Inflammatory macrophage (primary cell): ENCODE measurements around the gene RAPGEF6.

ENCODE experiments used
- DNase-seq, 2 donors: peaks; one replicate each; pipeline ENCODE4 v3.0.0-alpha.2; 2020 to 2022

RAPGEF6 gene

GRCh38 chr5:131608597-131608996 is 26.4 kb downstream of the RAPGEF6 start:
- no peak for DNase-seq

- no peak for DNase-seq
Observed at GRCh38 chr5:131607903-131608540, 27.0 kb downstream of the RAPGEF6 start.

- DNase-seq, result no peak
Observed at GRCh38 chr5:131607418-131607817, 27.6 kb downstream of the RAPGEF6 start.

- no peak for DNase-seq
Observed at GRCh38 chr5:131605086-131605485, 29.9 kb downstream of the RAPGEF6 start.

GRCh38 chr5:131595088-131596033 is 39.7 kb downstream of the RAPGEF6 start:
- DNase-seq, result no peak

- DNase-seq, result no peak
Observed at GRCh38 chr5:131593921-131594320, 41.1 kb downstream of the RAPGEF6 start.

GRCh38 chr5:131593436-131593835 is 41.6 kb downstream of the RAPGEF6 start:
- DNase-seq, result peak; percentile 13 to 22

GRCh38 chr5:131589510-131590348 is 45.3 kb downstream of the RAPGEF6 start:
- peak; percentile 20 to 44 for DNase-seq

- no peak for DNase-seq
Observed at GRCh38 chr5:131587541-131587940, 47.5 kb downstream of the RAPGEF6 start.

- DNase-seq, result peak; percentile 41 to 60
Observed at GRCh38 chr5:131581702-131582101, 53.3 kb downstream of the RAPGEF6 start.

- no peak for DNase-seq
Observed at GRCh38 chr5:131579917-131580671, 54.9 kb downstream of the RAPGEF6 start.

GRCh38 chr5:131575660-131576227 is 59.3 kb downstream of the RAPGEF6 start:
- no peak for DNase-seq

GRCh38 chr5:131571669-131572168 is 63.3 kb downstream of the RAPGEF6 start:
- no peak for DNase-seq

- DNase-seq, result no peak
Observed at GRCh38 chr5:131570757-131571156, 64.3 kb downstream of the RAPGEF6 start.

GRCh38 chr5:131564229-131564652 is 70.8 kb downstream of the RAPGEF6 start:
- no peak for DNase-seq

GRCh38 chr5:131563434-131564228 is 71.4 kb downstream of the RAPGEF6 start:
- no peak for DNase-seq

- DNase-seq, result no peak
Observed at GRCh38 chr5:131550606-131551005, 84.4 kb downstream of the RAPGEF6 start.

GRCh38 chr5:131548176-131548575 is 86.9 kb downstream of the RAPGEF6 start:
- DNase-seq, result no peak

GRCh38 chr5:131545845-131546244 is 89.2 kb downstream of the RAPGEF6 start:
- no peak for DNase-seq

GRCh38 chr5:131542723-131543122 is 92.3 kb downstream of the RAPGEF6 start:
- no peak for DNase-seq

GRCh38 chr5:131541762-131542161 is 93.3 kb downstream of the RAPGEF6 start:
- no peak for DNase-seq
